OCI-LY3 (cell line): Measurements from ENCODE around the gene DDX59.
A peak's percentile ranks its signal among the peaks of the same experiment; 100 is the strongest.

Experiments used
- H2AFZ ChIP-seq: fragments of 200-600, 300-600 bp; shearing (Covaris generic); 2 replicates; pipeline ENCODE4 v1.6.0; 2014; ENCODE audit warnings: antibody characterized with exemption, low read depth, low read length
- H3K27ac ChIP-seq: fragments of 200-600, 300-600 bp; sonication (generic); 2 replicates; pipeline ENCODE4 v1.5.1; 2014; ENCODE audit warnings: mild to moderate bottlenecking, low read length, moderate library complexity, mixed read lengths
- H3K27me3 ChIP-seq: fragments of 200-600, 300-600 bp; sonication (generic); 2 replicates; pipeline ENCODE4 v1.6.1; 2014; ENCODE audit warnings: low read depth, low read length, mixed read lengths
- H3K36me3 ChIP-seq: fragments of 200-600, 300-600 bp; sonication (generic); replicated peaks from 2 replicates; pipeline ENCODE3; 2014; ENCODE audit warnings: low read depth, low read length, mixed read lengths
- H3K4me1 ChIP-seq: fragments of 300-600, 200-600 bp; sonication (generic); 2 replicates; pipeline ENCODE4 v1.6.1; 2014; ENCODE audit warnings: low read length, mixed read lengths
- H3K4me2 ChIP-seq: fragments of 200-600, 300-600 bp; sonication (generic); 2 replicates; pipeline ENCODE4 v1.6.1; 2014; ENCODE audit warnings: low read length, mixed read lengths
- H3K4me3 ChIP-seq: fragments of 300-600, 200-600 bp; sonication (generic); 2 replicates; pipeline ENCODE4 v1.5.1; 2014; ENCODE audit warnings: antibody characterized with exemption, mild to moderate bottlenecking, low read length, moderate library complexity
- H3K79me2 ChIP-seq: fragments of 300-600, 200-600 bp; shearing (Covaris generic); 2 replicates; pipeline ENCODE4 v1.6.1; 2014; ENCODE audit warnings: mild to moderate bottlenecking, low read length, mixed read lengths
- H3K9ac ChIP-seq: fragments of 300-600, 200-600 bp; shearing (Covaris generic); 2 replicates; pipeline ENCODE4 v1.6.0; 2014; ENCODE audit warnings: mild to moderate bottlenecking, low read length, moderate library complexity
- H3K9me3 ChIP-seq: fragments of 200-600, 300-600 bp; shearing (Covaris generic); 2 replicates; pipeline ENCODE4 v1.6.1; 2014; ENCODE audit warnings: low read length, mixed read lengths; ENCODE audit not compliant: insufficient read depth
- H4K20me1 ChIP-seq: fragments of 200-600, 300-600 bp; sonication (generic); 2 replicates; pipeline ENCODE4 v1.6.1; 2016; ENCODE audit warnings: low read length, mixed read lengths; ENCODE audit not compliant: insufficient read depth
- EZH2phosphoT487 ChIP-seq: fragments of 200-600 bp; shearing (Covaris generic); IDR thresholded peaks from 2 replicates; pipeline ENCODE4 v1.6.1; 2018; ENCODE audit warnings: antibody characterized with exemption, mixed run types, low read depth
- TF ChIP-seq, protein P1 (sequence below): fragments of 200-600, 300-600 bp; sonication (generic); IDR thresholded peaks from 2 replicates; pipeline ENCODE4 v1.5.1; 2014; ENCODE audit warnings: antibody characterized with exemption, low read length, low read depth

DDX59 gene

DNA sequence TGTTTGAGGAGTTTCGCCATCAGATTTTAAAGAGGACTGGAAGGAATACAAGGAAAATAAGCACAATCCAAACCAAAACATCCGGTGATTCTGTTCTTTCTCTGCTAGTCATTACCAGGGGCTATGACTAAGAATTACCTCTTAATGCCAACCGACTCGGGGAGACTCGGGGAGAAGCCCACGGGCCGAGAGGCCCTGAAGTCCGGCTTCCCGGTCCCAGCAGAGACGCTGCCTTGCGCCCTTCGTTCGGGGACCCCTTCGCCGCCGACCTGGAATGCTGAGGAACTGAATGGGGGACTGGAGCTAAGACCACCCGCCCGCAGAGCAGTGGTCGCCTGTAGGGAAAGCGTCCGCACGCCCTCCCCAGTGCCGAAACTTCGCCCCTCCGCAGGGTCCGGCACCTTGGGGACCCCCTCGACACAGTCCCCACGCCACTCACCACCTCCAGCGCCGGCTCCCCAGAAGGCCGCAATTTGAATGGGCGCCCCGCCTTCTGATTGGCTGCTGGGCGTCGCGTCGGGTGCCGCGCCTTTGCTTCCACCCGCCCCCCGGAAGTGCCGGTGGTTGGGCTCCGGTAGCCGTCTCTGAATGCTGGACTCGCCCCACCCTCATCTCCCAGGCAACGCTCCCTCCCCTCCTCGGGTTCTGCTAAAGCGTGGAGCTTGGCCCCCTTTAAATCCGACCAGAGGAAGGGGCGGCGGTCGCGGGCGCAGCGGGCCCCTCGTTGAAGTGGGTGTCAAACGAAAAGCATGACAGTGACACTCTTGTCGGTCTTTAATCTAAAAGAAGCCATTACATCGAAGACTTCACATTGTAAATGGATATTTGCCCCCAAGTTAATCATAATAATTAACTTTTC, 49.2 kb downstream of the DDX59 start, which contains the start of gene KIF14:
KIF14 (minus strand) TSS at position 479 of the 859 bp plus-strand sequence. CDS start 2,028 bp downstream, outside the sequence.
- Histone ChIP-seq H3K9me3 (no peaks in the 10 kb centered on the region), H3K4me2 (peak within 1 kb of the TSS; percentile 78), H2AFZ (peak within 1 kb of the TSS; percentile 90), H3K27ac (peak within 1 kb of the TSS; percentile 63), H3K9ac (peak within 1 kb of the TSS; percentile 77), H3K79me2 (peaks cover 8% of the 10 kb centered on the region; the same call in 1 of the 2 replicates), H3K4me1 (peaks cover 27% of the 10 kb centered on the region), H4K20me1 (no peaks in the 10 kb centered on the region), H3K36me3 (peaks cover 18% of the 10 kb centered on the region), H3K4me3 (peak within 1 kb of the TSS; percentile 79), H3K27me3 (no peaks in the 10 kb centered on the region)
- TF ChIP-seq, protein P1, sequence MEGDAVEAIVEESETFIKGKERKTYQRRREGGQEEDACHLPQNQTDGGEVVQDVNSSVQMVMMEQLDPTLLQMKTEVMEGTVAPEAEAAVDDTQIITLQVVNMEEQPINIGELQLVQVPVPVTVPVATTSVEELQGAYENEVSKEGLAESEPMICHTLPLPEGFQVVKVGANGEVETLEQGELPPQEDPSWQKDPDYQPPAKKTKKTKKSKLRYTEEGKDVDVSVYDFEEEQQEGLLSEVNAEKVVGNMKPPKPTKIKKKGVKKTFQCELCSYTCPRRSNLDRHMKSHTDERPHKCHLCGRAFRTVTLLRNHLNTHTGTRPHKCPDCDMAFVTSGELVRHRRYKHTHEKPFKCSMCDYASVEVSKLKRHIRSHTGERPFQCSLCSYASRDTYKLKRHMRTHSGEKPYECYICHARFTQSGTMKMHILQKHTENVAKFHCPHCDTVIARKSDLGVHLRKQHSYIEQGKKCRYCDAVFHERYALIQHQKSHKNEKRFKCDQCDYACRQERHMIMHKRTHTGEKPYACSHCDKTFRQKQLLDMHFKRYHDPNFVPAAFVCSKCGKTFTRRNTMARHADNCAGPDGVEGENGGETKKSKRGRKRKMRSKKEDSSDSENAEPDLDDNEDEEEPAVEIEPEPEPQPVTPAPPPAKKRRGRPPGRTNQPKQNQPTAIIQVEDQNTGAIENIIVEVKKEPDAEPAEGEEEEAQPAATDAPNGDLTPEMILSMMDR: no peak
- TF ChIP-seq EZH2phosphoT487: no peak

DNA sequence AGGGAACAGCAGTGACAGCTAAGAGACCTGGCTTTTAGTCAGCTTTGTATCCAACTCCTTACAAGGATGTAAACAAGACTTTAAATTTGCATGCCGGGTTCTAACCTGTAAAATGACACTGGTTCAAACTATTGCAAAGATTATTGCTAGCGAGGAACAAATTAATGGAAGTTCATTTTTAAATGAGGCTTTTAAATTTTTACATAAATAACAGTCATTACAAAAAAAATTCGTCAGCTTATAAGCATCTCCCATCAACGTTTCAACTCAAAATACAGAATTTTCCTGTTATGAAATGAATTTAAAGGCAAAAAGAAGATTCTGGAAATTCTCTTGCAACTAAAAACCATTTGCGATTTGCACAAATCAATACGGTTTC, 49.8 kb downstream of the DDX59 start:
- peak overlapping the region; percentile 79 for H3K4me3 ChIP-seq
- no peak overlapping the region for H3K27ac ChIP-seq
- no peaks in the 10 kb centered on the region for H4K20me1 ChIP-seq
- peak overlapping the region; percentile 55 for H2AFZ ChIP-seq
- peaks cover 25% of the 10 kb centered on the region for H3K36me3 ChIP-seq
- no peaks in the 10 kb centered on the region for H3K27me3 ChIP-seq
- TF ChIP-seq, protein P1: no peak
- no peak for TF ChIP-seq EZH2phosphoT487
- peaks cover 22% of the 10 kb centered on the region for H3K4me1 ChIP-seq
- H3K9ac ChIP-seq: peak overlapping the region; percentile 77
- H3K9me3 ChIP-seq: no peaks in the 10 kb centered on the region
- peaks cover 8% of the 10 kb centered on the region; the same call in 1 of the 2 replicates for H3K79me2 ChIP-seq
- H3K4me2 ChIP-seq: peak overlapping the region; percentile 78

DNA sequence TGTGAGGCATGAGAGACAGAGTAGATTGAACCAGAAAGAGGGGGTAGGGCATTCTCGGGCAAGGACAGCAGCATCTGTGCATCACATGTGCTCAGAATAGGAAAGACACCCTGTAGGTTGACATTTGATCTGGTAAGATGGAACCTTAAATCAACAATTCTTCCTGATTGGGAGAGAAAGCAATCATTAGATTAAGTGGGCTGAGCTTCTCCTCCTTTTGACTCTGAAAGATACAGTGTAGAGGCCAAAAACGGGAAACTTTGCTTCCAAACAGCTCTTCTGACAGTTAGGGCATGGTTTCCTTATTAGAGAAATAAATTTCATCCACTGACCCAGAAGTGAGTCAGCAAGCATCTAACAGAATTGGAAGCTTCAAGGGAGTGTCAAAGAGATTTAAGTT, 58.9 kb downstream of the DDX59 start:
- Histone ChIP-seq H3K27me3 (no peaks in the 10 kb centered on the region), H3K4me2 (no peak overlapping the region), H3K79me2 (no peaks in the 10 kb centered on the region), H3K4me1 (no peaks in the 10 kb centered on the region), H2AFZ (no peak overlapping the region), H3K4me3 (no peak overlapping the region), H3K27ac (no peak overlapping the region), H3K36me3 (peaks cover 49% of the 10 kb centered on the region), H4K20me1 (no peaks in the 10 kb centered on the region), H3K9me3 (no peaks in the 10 kb centered on the region), H3K9ac (no peak overlapping the region)
- TF ChIP-seq, protein P1: no peak
- TF ChIP-seq EZH2phosphoT487: no peak

GRCh38 chr1:200602632-200603031, 67.1 kb downstream of the DDX59 start:
- Histone ChIP-seq H3K9ac (no peak overlapping the region), H3K4me1 (peaks cover 4% of the 10 kb centered on the region; the same call in 1 of the 2 replicates), H4K20me1 (no peaks in the 10 kb centered on the region), H3K27ac (no peak overlapping the region), H3K4me2 (no peak overlapping the region), H3K4me3 (no peak overlapping the region), H3K36me3 (peaks cover 50% of the 10 kb centered on the region), H3K9me3 (no peaks in the 10 kb centered on the region), H3K79me2 (no peaks in the 10 kb centered on the region), H3K27me3 (no peaks in the 10 kb centered on the region), H2AFZ (no peak overlapping the region)
- TF ChIP-seq, protein P1: no peak
- TF ChIP-seq EZH2phosphoT487: no peak
